ENCODE measurements around the gene BCAS3.

The BCAS3 gene

GRCh38 chr17:61248399-61248798, 570.7 kb downstream of the BCAS3 start:
- DNase-seq (ENCODE audit: low spot score), result no peak
- TF ChIP-seq CTCF (IDR thresholded peaks at IDR 0.05; ENCODE audit: extremely low read depth, missing control alignments), result no peak

GRCh38 chr17:61249649-61250299, 572.1 kb downstream of the BCAS3 start:
- TF ChIP-seq CTCF (IDR thresholded peaks at IDR 0.05; ENCODE audit: extremely low read depth, missing control alignments), result no peak

GRCh38 chr17:61250335-61250890, 572.8 kb downstream of the BCAS3 start:
- TF ChIP-seq CTCF (IDR thresholded peaks at IDR 0.05; ENCODE audit: extremely low read depth, missing control alignments), result no peak
- no peak for DNase-seq (ENCODE audit: low spot score)

More at GRCh38 chr17:61249649-61250299, 572.1 kb downstream of the BCAS3 start:
- DNase-seq (ENCODE audit: low spot score), result no peak

- no peak for TF ChIP-seq CTCF (IDR thresholded peaks at IDR 0.05; ENCODE audit: extremely low read depth, missing control alignments)
- no peak for DNase-seq (ENCODE audit: low spot score)
Observed at GRCh38 chr17:61251939-61252865, 574.6 kb downstream of the BCAS3 start.

- no peak for DNase-seq (ENCODE audit: low spot score)
- no peak for TF ChIP-seq CTCF (IDR thresholded peaks at IDR 0.05; ENCODE audit: extremely low read depth, missing control alignments)
Observed at GRCh38 chr17:61253362-61253761, 575.7 kb downstream of the BCAS3 start.

GRCh38 chr17:61253937-61254574, 576.4 kb downstream of the BCAS3 start:
- no peak for DNase-seq (ENCODE audit: low spot score)
- TF ChIP-seq CTCF (IDR thresholded peaks at IDR 0.05; ENCODE audit: extremely low read depth, missing control alignments), result no peak

Data from GM20000 (cell line).